NOMO-1 treated with DMSO at 0.1 percent for 48 hours (cell line): ENCODE results near the gene TENM4.

Source experiments
- DNase-seq: peaks from one replicate; lab custom pipeline; 2025; ENCODE audit not compliant: unreplicated experiment; lab: John Stamatoyannopoulos, UW

The TENM4 gene

GRCh38 chr11:79066456-79067351 lies 374.1 kb downstream of the TENM4 start:
- no peak for DNase-seq

GRCh38 chr11:79062814-79063762 lies 377.7 kb downstream of the TENM4 start:
- DNase-seq = no peak

GRCh38 chr11:79060081-79060953 lies 380.5 kb downstream of the TENM4 start:
- DNase-seq = no peak

GRCh38 chr11:79059141-79059540 lies 381.7 kb downstream of the TENM4 start:
- DNase-seq = no peak

- no peak for DNase-seq
Observed at GRCh38 chr11:79055856-79056631, 384.8 kb downstream of the TENM4 start.

GRCh38 chr11:79054636-79055035 lies 386.2 kb downstream of the TENM4 start:
- DNase-seq = no peak

- DNase-seq = no peak
Observed at GRCh38 chr11:79052544-79052943, 388.3 kb downstream of the TENM4 start.

GRCh38 chr11:79050786-79051185 lies 390.0 kb downstream of the TENM4 start:
- no peak for DNase-seq

- DNase-seq = no peak
Observed at GRCh38 chr11:79049741-79050179, 391.1 kb downstream of the TENM4 start.

- DNase-seq = no peak
Observed at GRCh38 chr11:79047980-79048379, 392.9 kb downstream of the TENM4 start.

GRCh38 chr11:79047321-79047720 lies 393.5 kb downstream of the TENM4 start:
- DNase-seq = no peak

- DNase-seq = no peak
Observed at GRCh38 chr11:79046366-79046765, 394.5 kb downstream of the TENM4 start.

- DNase-seq = no peak
Observed at GRCh38 chr11:79045800-79046304, 395.0 kb downstream of the TENM4 start.

- no peak for DNase-seq
Observed at GRCh38 chr11:79045018-79045799, 395.6 kb downstream of the TENM4 start.

GRCh38 chr11:79044201-79044600 lies 396.6 kb downstream of the TENM4 start:
- DNase-seq = no peak

- no peak for DNase-seq
Observed at GRCh38 chr11:79043726-79044125, 397.1 kb downstream of the TENM4 start.

GRCh38 chr11:79042824-79043223 lies 398.0 kb downstream of the TENM4 start:
- no peak for DNase-seq

- DNase-seq = no peak
Observed at GRCh38 chr11:79040348-79040747, 400.5 kb downstream of the TENM4 start.

GRCh38 chr11:79039122-79039521 lies 401.7 kb downstream of the TENM4 start:
- no peak for DNase-seq
